ENCODE data around the gene EFR3B. TPM values are rescaled to one million over a fixed set of nuclear protein-coding genes. Genes with fewer than 3 reads are reported as not detected.

EFR3B gene
- total RNA-seq, 2 donors from 2014 or later = not detected

- DNase-seq = no peak
- no peak for ATAC-seq
- Mint-ChIP-seq H3K36me3 (ENCODE audit: low read depth) (peaks cover 2% of the 10 kb centered on the region), H3K4me1 (peaks cover 2% of the 10 kb centered on the region), H3K27me3 (peaks cover 17% of the 10 kb centered on the region), H3K4me3 (no peak overlapping the region), H3K27ac (no peak overlapping the region)
- no peaks in the 10 kb centered on the region for H3K9me3 ChIP-seq (ENCODE audit: control insufficient read depth, low read length, poor library complexity, severe bottlenecking)
Measured at GRCh38 chr2:25021791-25022362, 20.0 kb upstream of the EFR3B start.

GRCh38 chr2:25023333-25023732, 18.5 kb upstream of the EFR3B start:
- Mint-ChIP-seq H3K4me1 (peaks cover 2% of the 10 kb centered on the region), H3K4me3 (no peak overlapping the region), H3K36me3 (ENCODE audit: low read depth) (peaks cover 2% of the 10 kb centered on the region), H3K27me3 (peaks cover 23% of the 10 kb centered on the region), H3K27ac (no peak overlapping the region)
- no peak for ATAC-seq
- DNase-seq = no peak
- H3K9me3 ChIP-seq (ENCODE audit: control insufficient read depth, low read length, poor library complexity, severe bottlenecking) = no peaks in the 10 kb centered on the region

- ATAC-seq = no peak
- Mint-ChIP-seq H3K27ac (no peak overlapping the region), H3K27me3 (peaks cover 23% of the 10 kb centered on the region), H3K36me3 (ENCODE audit: low read depth) (no peaks in the 10 kb centered on the region), H3K4me3 (no peak overlapping the region), H3K4me1 (no peaks in the 10 kb centered on the region)
- H3K9me3 ChIP-seq (ENCODE audit: control insufficient read depth, low read length, poor library complexity, severe bottlenecking) = no peaks in the 10 kb centered on the region
- no peak for DNase-seq
Measured at GRCh38 chr2:25025229-25026007, 16.5 kb upstream of the EFR3B start.

- Mint-ChIP-seq H3K4me3 (no peak overlapping the region), H3K27me3 (peaks cover 23% of the 10 kb centered on the region), H3K36me3 (ENCODE audit: low read depth) (no peaks in the 10 kb centered on the region), H3K27ac (no peak overlapping the region), H3K4me1 (no peaks in the 10 kb centered on the region)
- no peaks in the 10 kb centered on the region for H3K9me3 ChIP-seq (ENCODE audit: control insufficient read depth, low read length, poor library complexity, severe bottlenecking)
- DNase-seq (no peak), ATAC-seq (no peak)
Measured at GRCh38 chr2:25026008-25026530, 15.8 kb upstream of the EFR3B start.

- ATAC-seq (no peak), DNase-seq (no peak)
- H3K9me3 ChIP-seq (ENCODE audit: control insufficient read depth, low read length, poor library complexity, severe bottlenecking) = no peaks in the 10 kb centered on the region
- H3K4me1 Mint-ChIP-seq = no peaks in the 10 kb centered on the region
- no peaks in the 10 kb centered on the region for H3K36me3 Mint-ChIP-seq (ENCODE audit: low read depth)
- peaks cover 9% of the 10 kb centered on the region for H3K27me3 Mint-ChIP-seq
- H3K4me3 Mint-ChIP-seq = no peak overlapping the region
- no peak overlapping the region for H3K27ac Mint-ChIP-seq
Measured at GRCh38 chr2:25029183-25029554, 12.7 kb upstream of the EFR3B start.

GRCh38 chr2:25030702-25031101, 11.2 kb upstream of the EFR3B start:
- Mint-ChIP-seq H3K4me1 (no peaks in the 10 kb centered on the region), H3K27me3 (peaks cover 9% of the 10 kb centered on the region), H3K36me3 (ENCODE audit: low read depth) (no peaks in the 10 kb centered on the region), H3K27ac (no peak overlapping the region), H3K4me3 (no peak overlapping the region)
- no peaks in the 10 kb centered on the region for H3K9me3 ChIP-seq (ENCODE audit: control insufficient read depth, low read length, poor library complexity, severe bottlenecking)
- DNase-seq (no peak), ATAC-seq (no peak)

GRCh38 chr2:25032094-25032493, 9.8 kb upstream of the EFR3B start:
- no peaks in the 10 kb centered on the region for H3K9me3 ChIP-seq (ENCODE audit: control insufficient read depth, low read length, poor library complexity, severe bottlenecking)
- Mint-ChIP-seq H3K36me3 (ENCODE audit: low read depth) (no peaks in the 10 kb centered on the region), H3K4me3 (no peak overlapping the region), H3K4me1 (no peaks in the 10 kb centered on the region), H3K27ac (no peak overlapping the region), H3K27me3 (peaks cover 4% of the 10 kb centered on the region)
- DNase-seq = no peak
- no peak for ATAC-seq

- ATAC-seq = no peak
- H3K27me3 Mint-ChIP-seq = no peaks in the 10 kb centered on the region
- H3K27ac Mint-ChIP-seq = no peak overlapping the region
- no peaks in the 10 kb centered on the region for H3K9me3 ChIP-seq (ENCODE audit: control insufficient read depth, low read length, poor library complexity, severe bottlenecking)
- no peak overlapping the region for H3K4me3 Mint-ChIP-seq
- H3K4me1 Mint-ChIP-seq = no peaks in the 10 kb centered on the region
- H3K36me3 Mint-ChIP-seq (ENCODE audit: low read depth) = no peaks in the 10 kb centered on the region
- no peak for DNase-seq
Measured at GRCh38 chr2:25032901-25033300, 9.0 kb upstream of the EFR3B start.

GRCh38 chr2:25034081-25034480, 7.8 kb upstream of the EFR3B start:
- Mint-ChIP-seq H3K36me3 (ENCODE audit: low read depth) (no peaks in the 10 kb centered on the region), H3K4me1 (no peaks in the 10 kb centered on the region), H3K27me3 (no peaks in the 10 kb centered on the region), H3K4me3 (no peak overlapping the region), H3K27ac (no peak overlapping the region)
- DNase-seq (no peak), ATAC-seq (no peak)
- no peaks in the 10 kb centered on the region for H3K9me3 ChIP-seq (ENCODE audit: control insufficient read depth, low read length, poor library complexity, severe bottlenecking)

GRCh38 chr2:25035537-25036220, 6.2 kb upstream of the EFR3B start:
- ATAC-seq = no peak
- no peak for DNase-seq
- peaks cover 3% of the 10 kb centered on the region for H3K36me3 Mint-ChIP-seq (ENCODE audit: low read depth)
- no peak overlapping the region for H3K27ac Mint-ChIP-seq
- H3K27me3 Mint-ChIP-seq = peaks cover 4% of the 10 kb centered on the region
- no peaks in the 10 kb centered on the region for H3K9me3 ChIP-seq (ENCODE audit: control insufficient read depth, low read length, poor library complexity, severe bottlenecking)
- peaks cover 1% of the 10 kb centered on the region for H3K4me1 Mint-ChIP-seq
- H3K4me3 Mint-ChIP-seq = no peak overlapping the region

GRCh38 chr2:25036221-25036559, 5.7 kb upstream of the EFR3B start:
- peaks cover 2% of the 10 kb centered on the region for H3K4me1 Mint-ChIP-seq
- peaks cover 3% of the 10 kb centered on the region for H3K36me3 Mint-ChIP-seq (ENCODE audit: low read depth)
- no peaks in the 10 kb centered on the region for H3K9me3 ChIP-seq (ENCODE audit: control insufficient read depth, low read length, poor library complexity, severe bottlenecking)
- ATAC-seq (no peak), DNase-seq (no peak)
- peaks cover 4% of the 10 kb centered on the region for H3K27me3 Mint-ChIP-seq
- H3K27ac Mint-ChIP-seq = no peak overlapping the region
- no peak overlapping the region for H3K4me3 Mint-ChIP-seq

GRCh38 chr2:25039126-25039525, 2.8 kb upstream of the EFR3B start:
- DNase-seq (no peak), ATAC-seq (no peak)
- H3K27ac Mint-ChIP-seq = no peak overlapping the region
- H3K27me3 Mint-ChIP-seq = peaks cover 18% of the 10 kb centered on the region
- peaks cover 13% of the 10 kb centered on the region for H3K4me1 Mint-ChIP-seq
- H3K4me3 Mint-ChIP-seq = no peak overlapping the region
- peaks cover 3% of the 10 kb centered on the region for H3K36me3 Mint-ChIP-seq (ENCODE audit: low read depth)
- no peaks in the 10 kb centered on the region for H3K9me3 ChIP-seq (ENCODE audit: control insufficient read depth, low read length, poor library complexity, severe bottlenecking)

GRCh38 chr2:25041307-25041927, 459 bp upstream of the EFR3B start:
- Mint-ChIP-seq H3K36me3 (ENCODE audit: low read depth) (peaks cover 3% of the 10 kb centered on the region), H3K27ac (no peak overlapping the region), H3K4me3 (peak overlapping the region; percentile 90), H3K27me3 (peaks cover 39% of the 10 kb centered on the region), H3K4me1 (peaks cover 19% of the 10 kb centered on the region)
- peak; percentile 5 for ATAC-seq
- DNase-seq = peak in 2 of 3 donors; percentile 9 to 19
- no peaks in the 10 kb centered on the region for H3K9me3 ChIP-seq (ENCODE audit: control insufficient read depth, low read length, poor library complexity, severe bottlenecking)
